MM.1S (cell line): Measurements from ENCODE around the gene BYSL.

Experiments
- CTCF ChIP-seq: fragments of 300-600 bp; sonication (generic); IDR thresholded peaks from 2 replicates; pipeline ENCODE4 v1.5.1; 2016; ENCODE audit warnings: antibody characterized with exemption, low read length, mixed read lengths
- EZH2phosphoT487 ChIP-seq: fragments of 300-600 bp; sonication (generic); IDR thresholded peaks from 2 replicates; pipeline ENCODE4 v1.6.1; 2018; ENCODE audit warnings: antibody characterized with exemption, low read length

- TF ChIP-seq CTCF = no peak
- TF ChIP-seq EZH2phosphoT487 = no peak
Observed at GRCh38 chr6:41967312-41968287, 46.3 kb downstream of the BYSL start.
